Karpas-422 (cell line): ENCODE data around the gene ARHGEF4. TPM values are rescaled to one million over a fixed set of nuclear protein-coding genes. Genes with fewer than 3 reads are reported as not detected.

Experiments
- DNase-seq: peaks from one replicate; pipeline ENCODE4 v3.0.0-alpha.2; 2015
- H2AFZ ChIP-seq: fragments of 200-600 bp; sonication (generic); 2 replicates; pipeline ENCODE4 v1.6.1; 2014; ENCODE audit warnings: antibody characterized with exemption, low read length, mixed read lengths
- H3K27ac ChIP-seq: fragments of 200-600 bp; sonication (generic); 2 replicates; pipeline ENCODE4 v1.5.1; 2014; ENCODE audit warnings: mild to moderate bottlenecking, low read length, moderate library complexity
- H3K27me3 ChIP-seq: fragments of 200-600 bp; sonication (generic); 2 replicates; pipeline ENCODE4 v1.6.1; 2014; ENCODE audit warnings: low read length, mixed read lengths
- H3K36me3 ChIP-seq: fragments of 200-600 bp; sonication (generic); 2 replicates; pipeline ENCODE4 v1.6.1; 2014; ENCODE audit warnings: low read length, mixed read lengths; ENCODE audit not compliant: insufficient read depth
- H3K4me1 ChIP-seq: fragments of 200-600 bp; sonication (generic); 2 replicates; pipeline ENCODE4 v1.6.1; 2014; ENCODE audit warnings: mild to moderate bottlenecking, low read length, mixed read lengths
- H3K4me2 ChIP-seq: fragments of 200-600 bp; sonication (generic); 2 replicates; pipeline ENCODE4 v1.6.1; 2014; ENCODE audit warnings: low read length, low read depth, mild to moderate bottlenecking; ENCODE audit not compliant: poor library complexity, severe bottlenecking
- H3K4me3 ChIP-seq: fragments of 200-600 bp; sonication (generic); 2 replicates; pipeline ENCODE4 v1.5.1; 2014; ENCODE audit warnings: mild to moderate bottlenecking, antibody characterized with exemption, low read length, mixed read lengths
- H3K79me2 ChIP-seq: fragments of 200-600 bp; sonication (generic); 2 replicates; pipeline ENCODE4 v1.6.1; 2014; ENCODE audit warnings: mild to moderate bottlenecking, low read length, mixed read lengths
- H3K9ac ChIP-seq: fragments of 200-600 bp; sonication (generic); 2 replicates; pipeline ENCODE4 v1.6.0; 2014; ENCODE audit warnings: low read length
- H3K9me2 ChIP-seq: fragments of 200-600 bp; sonication (generic), shearing (Covaris generic); replicated peaks from 2 replicates; pipeline ENCODE4 v1.6.0; 2014; ENCODE audit warnings: mild to moderate bottlenecking, low read length, moderate library complexity; ENCODE audit not compliant: insufficient read depth
- H3K9me3 ChIP-seq: fragments of 300-700, 200-600 bp; sonication (generic); 2 replicates; pipeline ENCODE4 v1.6.1; 2014; ENCODE audit warnings: low read length, mixed read lengths
- H4K20me1 ChIP-seq: fragments of 200-600 bp; sonication (generic); 2 replicates; pipeline ENCODE4 v1.6.1; 2014; ENCODE audit warnings: mild to moderate bottlenecking, antibody characterized with exemption, low read length, low read depth; ENCODE audit not compliant: insufficient read depth
- total RNA-seq: library from RNA; depleted of rRNA; stranded (reverse); fragments of >200 nt; shearing (Covaris generic); gene quantifications from 2 replicates; pipeline ENCODE4 v1.2.3, GENCODE V29; 2014; ENCODE audit warnings: low replicate concordance

The ARHGEF4 gene
- total RNA-seq, 1 experiment from 2014 or later: not detected

- no peaks in the 10 kb centered on the region for H3K9me2 ChIP-seq
- H3K9me3 ChIP-seq: no peaks in the 10 kb centered on the region
- peak; percentile 68 for DNase-seq
- H4K20me1 ChIP-seq: no peaks in the 10 kb centered on the region
- H3K27ac ChIP-seq: no peak overlapping the region
- no peak overlapping the region for H3K4me2 ChIP-seq
- no peaks in the 10 kb centered on the region for H3K79me2 ChIP-seq
- H3K9ac ChIP-seq: no peak overlapping the region
- peaks cover 10% of the 10 kb centered on the region for H3K4me1 ChIP-seq
- peak overlapping the region; percentile 17; the same call in 1 of the 2 replicates for H2AFZ ChIP-seq
- H3K4me3 ChIP-seq: no peak overlapping the region
- H3K27me3 ChIP-seq: no peaks in the 10 kb centered on the region
- H3K36me3 ChIP-seq: no peaks in the 10 kb centered on the region
These were observed 28.4 kb downstream of the ARHGEF4 start for GRCh38 chr2:130864830-130865800.

- no peaks in the 10 kb centered on the region for H3K36me3 ChIP-seq
- no peak overlapping the region for H3K9ac ChIP-seq
- no peaks in the 10 kb centered on the region for H3K9me2 ChIP-seq
- H4K20me1 ChIP-seq: no peaks in the 10 kb centered on the region
- DNase-seq: no peak
- H3K27ac ChIP-seq: no peak overlapping the region
- H3K9me3 ChIP-seq: no peaks in the 10 kb centered on the region
- no peak overlapping the region for H2AFZ ChIP-seq
- H3K4me2 ChIP-seq: no peak overlapping the region
- H3K4me3 ChIP-seq: no peak overlapping the region
- peaks cover 8% of the 10 kb centered on the region for H3K4me1 ChIP-seq
- H3K27me3 ChIP-seq: no peaks in the 10 kb centered on the region
- H3K79me2 ChIP-seq: no peaks in the 10 kb centered on the region
These were observed 32.9 kb downstream of the ARHGEF4 start for GRCh38 chr2:130869441-130870160.

GRCh38 chr2:130870161-130870485, 33.4 kb downstream of the ARHGEF4 start:
- Histone ChIP-seq H3K4me1 (peaks cover 4% of the 10 kb centered on the region), H3K36me3 (no peaks in the 10 kb centered on the region), H3K9ac (no peak overlapping the region), H3K79me2 (no peaks in the 10 kb centered on the region), H3K27ac (no peak overlapping the region), H2AFZ (no peak overlapping the region), H3K9me3 (no peaks in the 10 kb centered on the region), H3K4me3 (no peak overlapping the region), H4K20me1 (no peaks in the 10 kb centered on the region), H3K9me2 (no peaks in the 10 kb centered on the region), H3K4me2 (no peak overlapping the region), H3K27me3 (no peaks in the 10 kb centered on the region)
- DNase-seq: no peak

DNA sequence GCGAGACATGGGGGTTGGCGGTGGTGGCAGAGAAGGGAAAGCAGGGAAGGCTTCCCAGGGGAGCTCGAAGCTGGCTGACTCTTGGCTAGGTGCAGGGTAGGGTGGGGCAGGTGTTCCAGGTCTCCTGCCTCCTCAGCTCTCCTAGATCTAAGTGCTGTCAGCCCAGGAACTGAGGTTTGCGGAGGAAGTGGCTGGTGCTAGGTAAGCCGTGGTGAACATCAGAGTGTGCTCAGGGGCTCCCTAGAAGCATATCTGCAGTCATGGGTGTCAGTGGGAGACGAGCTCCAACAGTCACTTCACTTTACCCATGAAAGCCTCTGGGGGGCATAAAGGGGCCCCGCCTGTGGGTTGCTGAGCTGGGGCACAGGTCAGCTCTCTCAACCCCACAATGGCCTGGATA, 34.1 kb downstream of the ARHGEF4 start:
- peaks cover 3% of the 10 kb centered on the region; the same call in 1 of the 2 replicates for H3K4me1 ChIP-seq
- DNase-seq: no peak
- no peaks in the 10 kb centered on the region for H3K27me3 ChIP-seq
- H3K79me2 ChIP-seq: no peaks in the 10 kb centered on the region
- no peaks in the 10 kb centered on the region for H3K9me3 ChIP-seq
- H3K9me2 ChIP-seq: no peaks in the 10 kb centered on the region
- no peaks in the 10 kb centered on the region for H4K20me1 ChIP-seq
- H3K36me3 ChIP-seq: no peaks in the 10 kb centered on the region
- no peak overlapping the region for H2AFZ ChIP-seq
- no peak overlapping the region for H3K4me2 ChIP-seq
- H3K9ac ChIP-seq: no peak overlapping the region
- H3K4me3 ChIP-seq: no peak overlapping the region
- H3K27ac ChIP-seq: no peak overlapping the region

- Histone ChIP-seq H3K36me3 (no peaks in the 10 kb centered on the region), H3K4me3 (no peak overlapping the region), H3K4me1 (peaks cover 3% of the 10 kb centered on the region; the same call in 1 of the 2 replicates), H3K27ac (no peak overlapping the region), H3K9me2 (no peaks in the 10 kb centered on the region), H2AFZ (no peak overlapping the region), H3K9me3 (no peaks in the 10 kb centered on the region), H4K20me1 (no peaks in the 10 kb centered on the region), H3K9ac (no peak overlapping the region), H3K27me3 (no peaks in the 10 kb centered on the region), H3K79me2 (no peaks in the 10 kb centered on the region), H3K4me2 (no peak overlapping the region)
- DNase-seq: no peak
These were observed 35.4 kb downstream of the ARHGEF4 start for GRCh38 chr2:130871843-130872740.

GRCh38 chr2:130872741-130873125, 36.0 kb downstream of the ARHGEF4 start:
- H3K36me3 ChIP-seq: no peaks in the 10 kb centered on the region
- no peaks in the 10 kb centered on the region for H3K9me3 ChIP-seq
- no peak overlapping the region for H3K4me2 ChIP-seq
- H4K20me1 ChIP-seq: no peaks in the 10 kb centered on the region
- no peak overlapping the region for H2AFZ ChIP-seq
- no peaks in the 10 kb centered on the region for H3K79me2 ChIP-seq
- DNase-seq: no peak
- H3K9me2 ChIP-seq: no peaks in the 10 kb centered on the region
- H3K27ac ChIP-seq: no peak overlapping the region
- no peaks in the 10 kb centered on the region for H3K27me3 ChIP-seq
- no peak overlapping the region for H3K4me3 ChIP-seq
- no peak overlapping the region for H3K9ac ChIP-seq
- H3K4me1 ChIP-seq: peaks cover 3% of the 10 kb centered on the region; the same call in 1 of the 2 replicates

- Histone ChIP-seq H3K27ac (no peak overlapping the region), H3K9ac (no peak overlapping the region), H4K20me1 (no peaks in the 10 kb centered on the region), H3K4me2 (no peak overlapping the region), H3K4me3 (no peak overlapping the region), H3K36me3 (no peaks in the 10 kb centered on the region), H3K9me3 (no peaks in the 10 kb centered on the region), H3K9me2 (no peaks in the 10 kb centered on the region), H3K79me2 (no peaks in the 10 kb centered on the region), H3K4me1 (peaks cover 3% of the 10 kb centered on the region; the same call in 1 of the 2 replicates), H2AFZ (no peak overlapping the region), H3K27me3 (no peaks in the 10 kb centered on the region)
- peak; percentile 84 for DNase-seq
These were observed 37.1 kb downstream of the ARHGEF4 start for GRCh38 chr2:130873700-130874346.
